Measurements from ENCODE around the gene OTULINL.

Gene OTULINL

GRCh38 chr5:14560091-14560595, 21.4 kb upstream of the OTULINL start:
- H3K9me3 ChIP-seq (ENCODE audit: control insufficient read depth, insufficient read depth, low read length), result no peaks in the 10 kb centered on the region
- no peak overlapping the region for H3K9ac ChIP-seq (ENCODE audit: low read depth, low read length)
- H3K4me1 ChIP-seq (ENCODE audit: control insufficient read depth, insufficient read depth, low read length), result no peaks in the 10 kb centered on the region
- H3K4me3 ChIP-seq (ENCODE audit: low read depth, low read length), result no peak overlapping the region
- no peaks in the 10 kb centered on the region for H3K36me3 ChIP-seq (ENCODE audit: control insufficient read depth, insufficient read depth, low read length)
- H3K27me3 ChIP-seq (ENCODE audit: control insufficient read depth, insufficient read depth, low read length), result no peaks in the 10 kb centered on the region

GRCh38 chr5:14561741-14562140, 19.9 kb upstream of the OTULINL start:
- H3K4me1 ChIP-seq (ENCODE audit: control insufficient read depth, insufficient read depth, low read length), result no peaks in the 10 kb centered on the region
- no peak overlapping the region for H3K4me3 ChIP-seq (ENCODE audit: low read depth, low read length)

GRCh38 chr5:14568333-14568732, 13.3 kb upstream of the OTULINL start:
- no peaks in the 10 kb centered on the region for H3K4me1 ChIP-seq (ENCODE audit: control insufficient read depth, insufficient read depth, low read length)
- H3K36me3 ChIP-seq (ENCODE audit: control insufficient read depth, insufficient read depth, low read length), result no peaks in the 10 kb centered on the region
- no peaks in the 10 kb centered on the region for H3K27me3 ChIP-seq (ENCODE audit: control insufficient read depth, insufficient read depth, low read length)
- no peak overlapping the region for H3K4me3 ChIP-seq (ENCODE audit: low read depth, low read length)
- no peak overlapping the region for H3K9ac ChIP-seq (ENCODE audit: low read depth, low read length)
- no peaks in the 10 kb centered on the region for H3K9me3 ChIP-seq (ENCODE audit: control insufficient read depth, insufficient read depth, low read length)

More at GRCh38 chr5:14561741-14562140, 19.9 kb upstream of the OTULINL start:
- no peaks in the 10 kb centered on the region for H3K27me3 ChIP-seq (ENCODE audit: control insufficient read depth, insufficient read depth, low read length)
- H3K9me3 ChIP-seq (ENCODE audit: control insufficient read depth, insufficient read depth, low read length), result no peaks in the 10 kb centered on the region
- H3K36me3 ChIP-seq (ENCODE audit: control insufficient read depth, insufficient read depth, low read length), result no peaks in the 10 kb centered on the region
- no peak overlapping the region for H3K9ac ChIP-seq (ENCODE audit: low read depth, low read length)

GRCh38 chr5:14569948-14570691, 11.5 kb upstream of the OTULINL start:
- H3K4me1 ChIP-seq (ENCODE audit: control insufficient read depth, insufficient read depth, low read length), result no peaks in the 10 kb centered on the region
- no peak overlapping the region for H3K4me3 ChIP-seq (ENCODE audit: low read depth, low read length)
- H3K9ac ChIP-seq (ENCODE audit: low read depth, low read length), result no peak overlapping the region
- H3K36me3 ChIP-seq (ENCODE audit: control insufficient read depth, insufficient read depth, low read length), result no peaks in the 10 kb centered on the region
- no peaks in the 10 kb centered on the region for H3K27me3 ChIP-seq (ENCODE audit: control insufficient read depth, insufficient read depth, low read length)
- H3K9me3 ChIP-seq (ENCODE audit: control insufficient read depth, insufficient read depth, low read length), result no peaks in the 10 kb centered on the region

- no peak overlapping the region for H3K4me3 ChIP-seq (ENCODE audit: low read depth, low read length)
- no peaks in the 10 kb centered on the region for H3K27me3 ChIP-seq (ENCODE audit: control insufficient read depth, insufficient read depth, low read length)
- H3K9me3 ChIP-seq (ENCODE audit: control insufficient read depth, insufficient read depth, low read length), result no peaks in the 10 kb centered on the region
- no peak overlapping the region for H3K9ac ChIP-seq (ENCODE audit: low read depth, low read length)
- no peaks in the 10 kb centered on the region for H3K36me3 ChIP-seq (ENCODE audit: control insufficient read depth, insufficient read depth, low read length)
- H3K4me1 ChIP-seq (ENCODE audit: control insufficient read depth, insufficient read depth, low read length), result no peaks in the 10 kb centered on the region
Measured at GRCh38 chr5:14571901-14572300, 9.7 kb upstream of the OTULINL start.

GRCh38 chr5:14572385-14572784, 9.2 kb upstream of the OTULINL start:
- Histone ChIP-seq H3K27me3 (ENCODE audit: control insufficient read depth, insufficient read depth, low read length) (no peaks in the 10 kb centered on the region), H3K4me1 (ENCODE audit: control insufficient read depth, insufficient read depth, low read length) (no peaks in the 10 kb centered on the region), H3K4me3 (ENCODE audit: low read depth, low read length) (no peak overlapping the region), H3K9ac (ENCODE audit: low read depth, low read length) (no peak overlapping the region), H3K9me3 (ENCODE audit: control insufficient read depth, insufficient read depth, low read length) (no peaks in the 10 kb centered on the region), H3K36me3 (ENCODE audit: control insufficient read depth, insufficient read depth, low read length) (no peaks in the 10 kb centered on the region)

GRCh38 chr5:14572836-14573235, 8.8 kb upstream of the OTULINL start:
- H3K36me3 ChIP-seq (ENCODE audit: control insufficient read depth, insufficient read depth, low read length), result no peaks in the 10 kb centered on the region
- no peak overlapping the region for H3K9ac ChIP-seq (ENCODE audit: low read depth, low read length)
- H3K9me3 ChIP-seq (ENCODE audit: control insufficient read depth, insufficient read depth, low read length), result no peaks in the 10 kb centered on the region
- no peak overlapping the region for H3K4me3 ChIP-seq (ENCODE audit: low read depth, low read length)
- no peaks in the 10 kb centered on the region for H3K27me3 ChIP-seq (ENCODE audit: control insufficient read depth, insufficient read depth, low read length)
- H3K4me1 ChIP-seq (ENCODE audit: control insufficient read depth, insufficient read depth, low read length), result no peaks in the 10 kb centered on the region

- Histone ChIP-seq H3K4me3 (ENCODE audit: low read depth, low read length) (no peak overlapping the region), H3K36me3 (ENCODE audit: control insufficient read depth, insufficient read depth, low read length) (no peaks in the 10 kb centered on the region), H3K27me3 (ENCODE audit: control insufficient read depth, insufficient read depth, low read length) (peaks cover 6% of the 10 kb centered on the region), H3K9ac (ENCODE audit: low read depth, low read length) (no peak overlapping the region), H3K4me1 (ENCODE audit: control insufficient read depth, insufficient read depth, low read length) (no peaks in the 10 kb centered on the region), H3K9me3 (ENCODE audit: control insufficient read depth, insufficient read depth, low read length) (no peaks in the 10 kb centered on the region)
Measured at GRCh38 chr5:14574096-14574495, 7.5 kb upstream of the OTULINL start.

- H3K4me3 ChIP-seq (ENCODE audit: low read depth, low read length), result no peak overlapping the region
- H3K36me3 ChIP-seq (ENCODE audit: control insufficient read depth, insufficient read depth, low read length), result no peaks in the 10 kb centered on the region
- H3K4me1 ChIP-seq (ENCODE audit: control insufficient read depth, insufficient read depth, low read length), result no peaks in the 10 kb centered on the region
- H3K9ac ChIP-seq (ENCODE audit: low read depth, low read length), result no peak overlapping the region
- H3K9me3 ChIP-seq (ENCODE audit: control insufficient read depth, insufficient read depth, low read length), result no peaks in the 10 kb centered on the region
- H3K27me3 ChIP-seq (ENCODE audit: control insufficient read depth, insufficient read depth, low read length), result peaks cover 15% of the 10 kb centered on the region
Measured at GRCh38 chr5:14574891-14575508, 6.6 kb upstream of the OTULINL start.

- Histone ChIP-seq H3K9ac (ENCODE audit: low read depth, low read length) (no peak overlapping the region), H3K9me3 (ENCODE audit: control insufficient read depth, insufficient read depth, low read length) (no peaks in the 10 kb centered on the region), H3K27me3 (ENCODE audit: control insufficient read depth, insufficient read depth, low read length) (peaks cover 27% of the 10 kb centered on the region), H3K4me1 (ENCODE audit: control insufficient read depth, insufficient read depth, low read length) (no peaks in the 10 kb centered on the region), H3K4me3 (ENCODE audit: low read depth, low read length) (no peak overlapping the region), H3K36me3 (ENCODE audit: control insufficient read depth, insufficient read depth, low read length) (no peaks in the 10 kb centered on the region)
Measured at GRCh38 chr5:14576206-14576605, 5.4 kb upstream of the OTULINL start.

GRCh38 chr5:14577079-14577725, 4.4 kb upstream of the OTULINL start:
- Histone ChIP-seq H3K9me3 (ENCODE audit: control insufficient read depth, insufficient read depth, low read length) (no peaks in the 10 kb centered on the region), H3K27me3 (ENCODE audit: control insufficient read depth, insufficient read depth, low read length) (peaks cover 27% of the 10 kb centered on the region), H3K9ac (ENCODE audit: low read depth, low read length) (no peak overlapping the region), H3K4me3 (ENCODE audit: low read depth, low read length) (peak overlapping the region; percentile 10), H3K36me3 (ENCODE audit: control insufficient read depth, insufficient read depth, low read length) (no peaks in the 10 kb centered on the region), H3K4me1 (ENCODE audit: control insufficient read depth, insufficient read depth, low read length) (no peaks in the 10 kb centered on the region)

GRCh38 chr5:14577971-14578370, 3.6 kb upstream of the OTULINL start:
- H3K9me3 ChIP-seq (ENCODE audit: control insufficient read depth, insufficient read depth, low read length), result no peaks in the 10 kb centered on the region
- H3K27me3 ChIP-seq (ENCODE audit: control insufficient read depth, insufficient read depth, low read length), result peaks cover 30% of the 10 kb centered on the region
- no peaks in the 10 kb centered on the region for H3K4me1 ChIP-seq (ENCODE audit: control insufficient read depth, insufficient read depth, low read length)
- no peaks in the 10 kb centered on the region for H3K36me3 ChIP-seq (ENCODE audit: control insufficient read depth, insufficient read depth, low read length)
- H3K4me3 ChIP-seq (ENCODE audit: low read depth, low read length), result no peak overlapping the region
- H3K9ac ChIP-seq (ENCODE audit: low read depth, low read length), result no peak overlapping the region

Data from iPS-15b (cell line).